ACC112 (cell line): ENCODE results near the gene GPSM1.

ENCODE experiments used
- H2AFZ ChIP-seq: fragments of 200-600 bp; sonication (generic); one replicate; pipeline ENCODE4 v1.6.0; 2017; ENCODE audit warnings: antibody characterized with exemption, low read length; ENCODE audit not compliant: unreplicated experiment
- H3K27ac ChIP-seq: fragments of 200-600 bp; sonication (generic); 2 replicates; pipeline ENCODE4 v1.5.1; 2014; ENCODE audit warnings: low read depth, mild to moderate bottlenecking, antibody characterized with exemption, low read length, moderate library complexity
- H3K27me3 ChIP-seq: fragments of 200-600 bp; sonication (generic); 2 replicates; pipeline ENCODE4 v1.6.1; 2014; ENCODE audit warnings: mild to moderate bottlenecking, antibody characterized with exemption, low read length, moderate library complexity, mixed read lengths; ENCODE audit not compliant: insufficient read depth
- H3K36me3 ChIP-seq: fragments of 200-600 bp; sonication (generic); 2 replicates; pipeline ENCODE4 v1.6.1; 2016; ENCODE audit warnings: mild to moderate bottlenecking, antibody characterized with exemption, low read length, moderate library complexity, mixed read lengths; ENCODE audit not compliant: insufficient read depth
- H3K4me1 ChIP-seq: fragments of 200-600 bp; sonication (generic); one replicate; pipeline ENCODE4 v1.6.1; 2016; ENCODE audit warnings: low read length, mixed read lengths; ENCODE audit not compliant: insufficient read depth, unreplicated experiment, control insufficient read depth
- H3K4me3 ChIP-seq: fragments of 200-600 bp; sonication (generic); 2 replicates; pipeline ENCODE4 v1.5.1; 2014; ENCODE audit warnings: mild to moderate bottlenecking, low read depth, low read length
- H3K79me2 ChIP-seq: fragments of 200-600 bp; sonication (generic); one replicate; pipeline ENCODE4 v1.6.0; 2016; ENCODE audit warnings: low read length; ENCODE audit not compliant: control insufficient read depth, unreplicated experiment, insufficient read depth

The GPSM1 gene

DNA sequence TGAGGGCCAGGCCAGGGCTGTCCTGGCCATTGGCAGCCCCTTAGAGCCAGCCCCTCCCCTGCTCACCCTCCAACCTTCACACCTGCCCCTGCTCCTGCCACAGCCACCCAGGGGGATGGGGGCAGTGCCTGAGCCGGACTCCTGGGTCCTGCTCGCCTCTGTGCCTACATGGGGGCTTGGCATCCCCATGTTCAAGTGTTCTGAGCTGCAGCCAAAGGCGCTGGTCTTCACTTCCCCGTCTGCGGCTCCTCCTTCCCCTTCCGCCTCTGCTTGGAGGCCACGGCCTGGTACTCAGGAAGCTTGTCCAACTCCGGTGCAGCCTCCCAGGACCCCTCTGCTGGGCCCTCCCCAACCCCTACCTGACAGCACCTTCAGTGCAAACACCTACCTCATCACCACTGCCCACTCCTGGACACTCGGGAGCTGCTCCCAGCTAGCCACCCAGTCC lies 38.5 kb downstream of the GPSM1 start:
- Histone ChIP-seq H3K4me1 (peaks cover 11% of the 10 kb centered on the region), H3K36me3 (no peaks in the 10 kb centered on the region), H2AFZ (no peak overlapping the region), H3K79me2 (no peaks in the 10 kb centered on the region), H3K27me3 (no peaks in the 10 kb centered on the region), H3K27ac (no peak overlapping the region), H3K4me3 (no peak overlapping the region)

DNA sequence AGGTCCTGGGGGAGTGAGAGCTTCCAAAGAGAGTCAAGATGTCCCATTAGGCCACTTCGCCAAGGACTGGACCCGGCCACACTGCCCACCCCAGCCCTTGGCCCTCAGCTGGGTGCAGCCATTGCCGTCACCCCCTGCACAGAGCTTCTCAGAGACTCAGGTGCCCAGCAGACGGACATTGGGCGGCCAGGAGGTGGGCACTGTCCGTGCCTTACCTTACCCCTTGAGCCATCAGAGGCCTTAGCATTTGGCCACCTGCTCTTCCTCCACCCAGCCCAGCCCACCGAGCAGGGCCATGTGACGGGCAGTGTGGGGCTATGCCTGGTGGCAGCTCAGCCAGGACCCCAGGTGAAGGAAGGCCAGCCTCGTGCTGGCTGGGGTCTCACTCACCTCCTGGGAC lies 39.5 kb downstream of the GPSM1 start:
- Histone ChIP-seq H3K4me1 (peaks cover 7% of the 10 kb centered on the region), H2AFZ (no peak overlapping the region), H3K27ac (no peak overlapping the region), H3K79me2 (no peaks in the 10 kb centered on the region), H3K4me3 (no peak overlapping the region), H3K36me3 (no peaks in the 10 kb centered on the region), H3K27me3 (no peaks in the 10 kb centered on the region)

DNA sequence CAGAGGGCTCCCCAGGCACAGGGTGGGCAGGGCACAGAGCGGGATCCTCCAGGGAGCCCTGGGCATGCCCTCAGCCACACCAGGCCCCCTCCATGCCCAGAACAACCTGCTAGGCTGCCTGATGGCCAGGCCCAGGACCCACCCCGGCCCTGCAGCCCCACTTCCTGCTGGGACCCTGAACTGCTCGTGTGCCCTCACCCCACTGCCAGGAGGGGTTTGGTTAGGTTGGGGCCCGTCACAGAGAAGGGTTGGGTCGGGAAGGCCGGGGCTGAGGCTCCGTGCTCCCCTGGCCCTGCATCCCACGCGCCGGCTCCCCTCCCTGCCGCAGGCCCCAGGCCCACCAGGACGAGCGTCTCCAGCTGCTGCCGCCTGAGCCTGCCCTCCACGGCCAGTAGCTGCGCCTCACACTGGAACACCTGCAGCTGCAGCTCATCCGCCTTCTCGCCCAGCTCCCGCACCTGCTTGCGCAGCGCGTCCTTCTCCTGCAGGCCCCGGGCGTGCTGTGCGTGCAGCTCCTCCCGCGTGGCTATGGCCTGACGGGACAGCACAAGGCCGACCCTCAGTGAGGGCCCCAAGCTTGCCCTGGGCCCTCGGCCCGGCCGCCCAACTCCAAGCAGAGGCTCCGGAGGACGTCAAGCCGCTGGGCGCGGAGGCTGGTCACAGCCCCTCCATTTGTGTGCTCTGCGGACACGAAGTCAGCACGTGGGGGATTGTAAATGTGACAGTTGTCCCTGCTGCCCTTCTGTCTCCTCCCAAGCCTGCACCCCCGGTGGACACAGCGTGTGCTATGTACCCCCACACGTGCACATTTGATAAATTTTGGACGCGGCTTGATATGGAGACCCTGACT lies 40.2 kb downstream of the GPSM1 start:
- Histone ChIP-seq H3K79me2 (no peaks in the 10 kb centered on the region), H3K36me3 (no peaks in the 10 kb centered on the region), H3K27me3 (no peaks in the 10 kb centered on the region), H2AFZ (no peak overlapping the region), H3K27ac (no peak overlapping the region), H3K4me1 (peaks cover 8% of the 10 kb centered on the region), H3K4me3 (no peak overlapping the region)

DNA sequence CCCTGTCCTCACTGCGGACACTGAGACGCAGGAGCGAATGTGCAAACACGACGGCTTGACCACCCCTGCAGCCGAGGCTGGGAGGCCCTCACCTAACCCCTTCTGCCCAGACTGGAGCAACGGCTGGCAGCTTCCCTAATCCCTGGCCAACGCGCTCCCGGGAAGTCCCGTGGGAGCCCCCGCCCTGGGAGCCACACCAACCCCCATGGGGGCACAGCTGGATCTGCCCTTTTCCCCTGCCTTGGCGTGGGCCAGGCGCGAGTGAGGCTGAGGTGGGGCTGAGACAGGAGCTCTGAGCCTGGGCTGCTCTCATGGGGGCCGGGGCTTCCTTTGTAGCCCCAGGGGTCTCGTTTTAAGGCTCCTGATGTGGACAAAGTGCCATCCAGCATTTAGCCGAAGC lies 40.9 kb downstream of the GPSM1 start:
- no peaks in the 10 kb centered on the region for H3K27me3 ChIP-seq
- no peak overlapping the region for H3K4me3 ChIP-seq
- H3K4me1 ChIP-seq = peaks cover 9% of the 10 kb centered on the region
- no peak overlapping the region for H3K27ac ChIP-seq
- no peaks in the 10 kb centered on the region for H3K79me2 ChIP-seq
- no peak overlapping the region for H2AFZ ChIP-seq
- no peaks in the 10 kb centered on the region for H3K36me3 ChIP-seq

DNA sequence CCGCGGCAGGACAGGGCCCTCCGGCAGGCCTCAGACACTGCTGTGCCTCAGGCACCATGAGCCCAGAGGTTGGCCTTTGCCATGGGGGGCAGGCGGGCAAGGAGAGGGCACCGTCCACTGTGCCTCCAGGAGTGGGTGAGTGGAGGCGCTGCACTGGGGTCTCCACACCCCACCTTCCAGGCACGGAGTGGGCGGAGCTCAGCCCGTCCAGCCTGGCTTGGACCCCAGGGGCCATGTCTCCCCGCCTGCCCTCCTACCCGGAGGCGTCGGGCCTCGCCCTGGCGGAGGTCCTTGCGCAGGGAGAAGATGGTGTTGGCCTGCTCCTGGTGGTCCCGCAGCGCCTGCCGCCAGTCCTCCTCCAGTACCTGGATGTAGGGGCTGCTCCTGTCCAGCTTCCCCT lies 42.7 kb downstream of the GPSM1 start:
- Histone ChIP-seq H2AFZ (no peak overlapping the region), H3K4me1 (peaks cover 9% of the 10 kb centered on the region), H3K27me3 (no peaks in the 10 kb centered on the region), H3K79me2 (no peaks in the 10 kb centered on the region), H3K4me3 (no peak overlapping the region), H3K27ac (no peak overlapping the region), H3K36me3 (no peaks in the 10 kb centered on the region)

DNA sequence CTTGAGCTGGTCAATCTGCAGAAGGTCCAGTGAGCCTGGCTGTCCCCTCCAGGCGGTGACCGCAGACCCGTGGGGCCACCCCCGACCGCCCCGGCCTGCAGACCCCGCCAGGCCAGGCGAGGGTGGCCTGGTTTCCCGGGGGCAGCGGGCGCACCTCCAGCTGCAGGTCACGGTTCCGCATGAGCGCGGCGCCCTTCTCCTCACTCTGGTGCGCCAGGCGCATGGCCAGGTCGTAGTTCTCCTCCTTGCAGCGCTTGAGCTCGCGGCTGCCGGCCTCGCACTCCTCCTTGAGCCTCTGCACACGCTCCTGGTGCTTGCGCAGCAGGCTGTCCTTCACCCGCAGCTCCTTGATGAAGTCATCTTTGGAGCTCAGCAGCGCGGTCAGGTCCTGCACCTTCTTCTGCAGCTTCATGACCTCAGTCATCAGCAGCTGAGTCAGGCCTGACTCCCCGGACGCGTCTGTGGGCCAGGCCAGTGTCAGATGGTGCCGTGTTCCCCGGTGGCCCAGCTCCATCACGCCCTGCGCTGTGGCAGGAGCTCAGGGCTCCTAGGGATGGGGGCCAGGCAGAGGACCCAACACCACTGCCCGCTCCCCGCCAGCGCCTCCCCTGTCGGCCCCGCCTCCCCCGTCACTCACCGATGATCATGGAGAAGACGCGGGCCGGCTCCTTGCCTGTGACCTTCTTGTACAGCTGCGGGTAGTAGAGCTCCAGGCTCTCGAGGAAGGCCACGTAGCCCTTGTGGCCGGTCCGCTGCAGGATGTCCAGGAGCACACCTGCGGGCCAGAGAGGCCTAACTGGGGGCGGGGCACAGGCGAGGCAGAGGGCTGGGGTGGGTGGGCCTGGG lies 43.6 kb downstream of the GPSM1 start:
- H3K79me2 ChIP-seq = no peaks in the 10 kb centered on the region
- no peak overlapping the region for H3K4me3 ChIP-seq
- no peak overlapping the region for H2AFZ ChIP-seq
- H3K4me1 ChIP-seq = peaks cover 9% of the 10 kb centered on the region
- H3K27ac ChIP-seq = no peak overlapping the region
- H3K27me3 ChIP-seq = no peaks in the 10 kb centered on the region
- no peaks in the 10 kb centered on the region for H3K36me3 ChIP-seq

DNA sequence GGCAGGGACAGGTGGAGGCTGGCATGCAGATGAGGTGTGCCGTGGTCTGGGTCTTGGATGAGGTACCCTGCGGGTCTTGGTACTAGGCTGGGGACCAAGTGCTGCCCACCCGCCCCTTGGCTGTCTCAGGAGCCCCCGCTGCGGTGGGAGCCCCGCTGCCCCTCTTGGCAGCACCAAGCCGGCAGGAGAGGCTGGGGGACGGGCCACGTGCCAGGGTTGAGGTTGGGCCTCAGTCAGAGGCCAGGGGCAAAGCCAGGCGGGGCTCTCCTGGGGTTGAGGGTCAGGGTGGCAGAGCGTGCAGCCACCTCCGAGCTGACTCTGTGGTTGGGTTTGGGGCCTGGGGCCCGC lies 44.2 kb downstream of the GPSM1 start:
- no peak overlapping the region for H3K27ac ChIP-seq
- H3K4me1 ChIP-seq = peaks cover 9% of the 10 kb centered on the region
- H3K27me3 ChIP-seq = no peaks in the 10 kb centered on the region
- H2AFZ ChIP-seq = no peak overlapping the region
- H3K4me3 ChIP-seq = no peak overlapping the region
- no peaks in the 10 kb centered on the region for H3K36me3 ChIP-seq
- no peaks in the 10 kb centered on the region for H3K79me2 ChIP-seq

DNA sequence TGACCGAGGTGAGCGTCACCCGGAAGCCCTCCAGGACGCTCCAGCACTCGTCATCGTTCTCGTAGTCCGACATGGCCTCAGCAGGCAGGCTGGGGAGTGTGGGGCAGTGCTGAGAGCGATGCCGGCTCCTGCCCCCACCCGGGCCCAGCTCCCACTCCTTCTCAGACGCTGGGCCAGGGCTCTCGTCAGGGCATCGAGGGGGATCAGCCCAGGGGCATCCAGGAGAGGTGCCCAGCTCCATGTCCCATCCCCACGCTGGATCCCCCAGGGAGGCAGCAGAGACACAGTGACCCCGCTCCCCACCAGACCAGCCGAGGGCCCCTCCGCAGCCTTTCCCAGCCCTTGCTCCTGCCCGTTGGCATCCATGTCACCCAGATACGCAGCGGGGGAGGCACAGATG lies 44.7 kb downstream of the GPSM1 start:
- H3K4me1 ChIP-seq = peaks cover 9% of the 10 kb centered on the region
- no peaks in the 10 kb centered on the region for H3K79me2 ChIP-seq
- H3K4me3 ChIP-seq = no peak overlapping the region
- H3K36me3 ChIP-seq = no peaks in the 10 kb centered on the region
- H3K27ac ChIP-seq = no peak overlapping the region
- no peaks in the 10 kb centered on the region for H3K27me3 ChIP-seq
- no peak overlapping the region for H2AFZ ChIP-seq

DNA sequence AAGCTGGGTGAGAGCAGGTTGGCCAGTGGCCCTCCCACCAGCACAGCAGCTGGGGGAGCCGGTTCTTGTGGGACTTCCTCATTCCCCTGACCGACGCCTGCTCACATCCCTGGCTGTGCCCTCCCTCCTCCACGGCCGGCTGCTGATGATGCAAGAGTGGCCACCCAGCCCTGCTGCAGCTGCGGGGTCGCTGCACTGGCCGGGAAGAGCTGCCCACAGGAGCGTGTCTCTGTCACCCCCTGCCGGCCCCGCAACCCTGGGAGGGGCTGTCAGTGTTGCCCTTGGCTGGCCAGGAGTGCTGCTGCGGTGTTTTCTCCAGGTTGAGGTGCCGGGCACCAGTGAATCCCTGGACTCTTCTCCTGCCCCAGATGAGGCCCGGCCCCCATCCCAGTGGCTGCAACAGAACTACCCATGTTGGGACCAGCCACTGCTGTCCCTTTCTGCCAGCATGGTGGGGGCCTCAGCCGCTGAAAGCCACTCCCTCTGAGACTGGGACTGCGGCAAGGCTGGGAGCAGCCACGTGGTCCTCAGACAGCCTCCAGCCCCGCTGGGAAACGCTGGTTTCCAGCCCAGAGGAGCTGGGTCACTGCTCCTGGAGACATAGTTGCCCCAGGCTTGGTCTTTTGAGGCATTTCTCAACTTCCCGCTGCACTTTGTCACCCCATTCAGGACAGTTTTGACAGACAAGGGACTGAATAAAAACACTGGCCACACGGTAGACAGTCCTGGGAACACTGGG lies 45.4 kb downstream of the GPSM1 start:
- Histone ChIP-seq H3K27me3 (no peaks in the 10 kb centered on the region), H3K36me3 (no peaks in the 10 kb centered on the region), H3K4me1 (peaks cover 9% of the 10 kb centered on the region), H3K79me2 (no peaks in the 10 kb centered on the region), H3K27ac (no peak overlapping the region), H2AFZ (no peak overlapping the region), H3K4me3 (no peak overlapping the region)

DNA sequence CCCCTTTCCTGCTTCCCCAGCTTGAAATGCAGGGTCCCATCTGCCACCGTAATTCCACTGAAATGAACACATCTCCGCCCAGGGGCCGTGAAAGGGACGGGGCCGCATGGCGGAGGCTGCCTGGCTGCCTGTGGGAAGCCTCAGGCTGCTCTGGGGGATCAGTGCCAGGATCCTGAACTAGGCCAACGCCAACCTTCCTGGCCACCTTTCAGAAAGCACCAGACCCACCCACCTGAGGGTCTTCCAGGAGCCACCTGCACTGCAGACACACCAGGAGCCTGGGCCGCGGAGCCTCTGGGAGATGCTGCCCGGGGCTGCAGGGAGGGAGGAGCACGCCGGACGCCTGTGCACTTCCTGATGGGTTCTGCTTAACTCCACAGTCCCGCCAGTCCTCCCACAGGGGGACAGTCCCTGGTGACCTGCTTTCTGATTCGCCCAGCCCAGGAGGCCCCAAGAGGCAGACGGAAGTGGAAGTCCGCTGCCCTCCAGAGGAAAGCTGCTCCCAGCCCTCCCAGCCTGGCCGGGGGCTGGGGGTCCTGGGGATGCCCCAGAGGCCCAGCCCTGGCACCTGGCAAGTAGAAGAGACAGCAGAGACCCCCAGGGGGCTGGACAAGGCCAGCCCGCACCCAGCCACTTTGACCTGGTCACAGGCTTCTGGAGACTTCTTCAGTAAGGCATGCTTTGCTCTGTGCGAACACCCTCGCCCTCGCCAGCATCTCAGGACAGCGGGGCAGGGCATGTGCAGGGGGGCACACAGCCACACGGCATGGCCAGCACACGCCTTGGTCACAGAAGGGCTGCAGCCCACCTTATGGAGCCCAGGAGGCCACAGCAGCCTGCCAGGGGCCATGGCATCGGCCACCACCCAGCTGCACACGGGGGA lies 46.2 kb downstream of the GPSM1 start, which contains the start of gene CARD9:
Gene CARD9 (minus strand): TSS at position 370 of the 883 bp plus-strand sequence. CDS start 1,591 bp downstream, outside the sequence.
- Histone ChIP-seq H3K27ac (no peak within 1 kb of the TSS), H3K79me2 (no peaks in the 10 kb centered on the region), H2AFZ (no peak within 1 kb of the TSS), H3K4me3 (no peak within 1 kb of the TSS), H3K27me3 (no peaks in the 10 kb centered on the region), H3K36me3 (no peaks in the 10 kb centered on the region), H3K4me1 (peaks cover 9% of the 10 kb centered on the region)
